ENCODE results near the gene ENPP6.

DNA sequence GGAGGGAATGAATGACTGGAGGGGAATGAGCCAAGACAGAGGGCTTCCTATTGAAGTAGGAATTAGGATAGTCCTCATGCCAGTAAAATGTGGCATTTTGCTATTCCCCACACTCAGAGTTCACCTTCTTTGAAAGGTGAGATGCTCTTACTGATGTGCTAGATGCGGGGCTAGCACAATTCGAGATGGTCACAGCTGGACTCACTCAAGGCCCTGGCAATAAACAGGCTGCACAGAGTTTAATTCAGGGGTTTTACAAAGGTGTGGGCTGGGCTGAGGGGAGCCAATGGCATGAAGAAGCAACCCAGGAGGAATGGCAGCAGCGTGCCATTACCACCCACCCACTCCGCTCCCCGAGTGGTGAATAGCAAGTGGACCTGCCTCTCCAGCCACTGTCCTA is 55.1 kb downstream of the ENPP6 start:
- TF ChIP-seq CTCF (IDR thresholded peaks at IDR 0.05) (no peak), POLR2AphosphoS5 (IDR thresholded peaks at IDR 0.05) (no peak), POLR2A (IDR thresholded peaks at IDR 0.05) (no peak), EP300 (IDR thresholded peaks at IDR 0.05) (no peak)

Measured in upper lobe of left lung (tissue), 4 donors.